Astrocyte (in vitro differentiated cells and primary cell): ENCODE results near the gene ALPI. TPM values are rescaled to one million over a fixed set of nuclear protein-coding genes. Genes with fewer than 3 reads are reported as not detected.

Source experiments
- DNase-seq: peaks from one replicate; pipeline ENCODE4 v3.0.0-alpha.2; 2010; ENCODE audit warnings: low read depth
- FAIRE-seq: peaks from 2 replicates; lab custom pipeline; 2011; peaks lifted over from hg19 to GRCh38; lab: Jason Lieb, UNC
- H2AFZ ChIP-seq: 2 replicates; pipeline ENCODE4 v1.6.0; 2012; ENCODE audit warnings: low read depth, low read length, inconsistent platforms
- H3K27ac ChIP-seq: 2 replicates; pipeline ENCODE4 v1.5.1; 2011; ENCODE audit warnings: low read depth, low read length, inconsistent platforms
- H3K27me3 ChIP-seq: 2 replicates; pipeline ENCODE4 v1.6.0; 2011; ENCODE audit warnings: low read length, inconsistent platforms; ENCODE audit not compliant: insufficient read depth
- H3K36me3 ChIP-seq: 2 replicates; pipeline ENCODE4 v1.5.1; 2011; ENCODE audit warnings: low read length, inconsistent platforms; ENCODE audit not compliant: insufficient read depth
- H3K4me1 ChIP-seq: 2 replicates; pipeline ENCODE4 v1.5.1; 2011; ENCODE audit warnings: low read length, inconsistent platforms; ENCODE audit not compliant: insufficient read depth
- H3K4me2 ChIP-seq: 2 replicates; pipeline ENCODE4 v1.6.0; 2012; ENCODE audit warnings: low read length, inconsistent platforms
- H3K4me3 ChIP-seq: 2 replicates; pipeline ENCODE4 v1.5.1; 2011; ENCODE audit warnings: low read depth, mild to moderate bottlenecking, low read length, inconsistent platforms; ENCODE audit not compliant: insufficient read depth
- H3K79me2 ChIP-seq: 2 replicates; pipeline ENCODE4 v1.6.0; 2012; ENCODE audit warnings: mild to moderate bottlenecking, low read length, inconsistent platforms; ENCODE audit not compliant: insufficient read depth
- H3K9ac ChIP-seq: 2 replicates; pipeline ENCODE4 v1.6.0; 2012; ENCODE audit warnings: mild to moderate bottlenecking, low read length, inconsistent platforms
- H3K9me3 ChIP-seq: 2 replicates; pipeline ENCODE4 v1.5.1; 2012; ENCODE audit warnings: low read depth, mild to moderate bottlenecking, low read length, inconsistent platforms; ENCODE audit not compliant: insufficient read depth
- H4K20me1 ChIP-seq: 2 replicates; pipeline ENCODE4 v1.6.0; 2012; ENCODE audit warnings: low read length, inconsistent platforms; ENCODE audit not compliant: insufficient read depth
- H3K27ac Mint-ChIP-seq: one replicate; pipeline ENCODE4 v1.8.0; 2021; ENCODE audit warnings: mild to moderate bottlenecking, mixed read lengths; ENCODE audit not compliant: unreplicated experiment
- H3K27me3 Mint-ChIP-seq: one replicate; pipeline ENCODE4 v1.8.0; 2021; ENCODE audit warnings: low read depth, mixed read lengths; ENCODE audit not compliant: unreplicated experiment
- H3K36me3 Mint-ChIP-seq: one replicate; pipeline ENCODE4 v1.8.0; 2021; ENCODE audit warnings: low read depth, mixed read lengths; ENCODE audit not compliant: unreplicated experiment
- H3K4me1 Mint-ChIP-seq: one replicate; pipeline ENCODE4 v1.8.0; 2021; ENCODE audit warnings: low read depth, mixed read lengths; ENCODE audit not compliant: unreplicated experiment
- H3K4me3 Mint-ChIP-seq: one replicate; pipeline ENCODE4 v1.8.0; 2021; ENCODE audit warnings: mild to moderate bottlenecking, moderate library complexity, mixed read lengths; ENCODE audit not compliant: unreplicated experiment
- H3K9me3 Mint-ChIP-seq: one replicate; pipeline ENCODE4 v1.8.0; 2021; ENCODE audit warnings: mild to moderate bottlenecking, mixed read lengths; ENCODE audit not compliant: unreplicated experiment
- EZH2 ChIP-seq: IDR thresholded peaks from 2 replicates; pipeline ENCODE4 v1.6.1; 2012; ENCODE audit warnings: mild to moderate bottlenecking, low read length, inconsistent platforms; ENCODE audit not compliant: insufficient read depth
- total RNA-seq: library from RNA; stranded (reverse); gene quantifications from 2 replicates; pipeline ENCODE4 v1.2.1, GENCODE V29; 2021
- TF ChIP-seq, protein P1 (sequence below): IDR thresholded peaks from 2 replicates; pipeline ENCODE4 v1.5.1; 2011; ENCODE audit warnings: low read depth, mild to moderate bottlenecking, inconsistent platforms, low read length, moderate library complexity; ENCODE audit not compliant: insufficient read depth

ALPI gene
- total RNA-seq, 1 donor from 2014 or later, result not detected

DNA sequence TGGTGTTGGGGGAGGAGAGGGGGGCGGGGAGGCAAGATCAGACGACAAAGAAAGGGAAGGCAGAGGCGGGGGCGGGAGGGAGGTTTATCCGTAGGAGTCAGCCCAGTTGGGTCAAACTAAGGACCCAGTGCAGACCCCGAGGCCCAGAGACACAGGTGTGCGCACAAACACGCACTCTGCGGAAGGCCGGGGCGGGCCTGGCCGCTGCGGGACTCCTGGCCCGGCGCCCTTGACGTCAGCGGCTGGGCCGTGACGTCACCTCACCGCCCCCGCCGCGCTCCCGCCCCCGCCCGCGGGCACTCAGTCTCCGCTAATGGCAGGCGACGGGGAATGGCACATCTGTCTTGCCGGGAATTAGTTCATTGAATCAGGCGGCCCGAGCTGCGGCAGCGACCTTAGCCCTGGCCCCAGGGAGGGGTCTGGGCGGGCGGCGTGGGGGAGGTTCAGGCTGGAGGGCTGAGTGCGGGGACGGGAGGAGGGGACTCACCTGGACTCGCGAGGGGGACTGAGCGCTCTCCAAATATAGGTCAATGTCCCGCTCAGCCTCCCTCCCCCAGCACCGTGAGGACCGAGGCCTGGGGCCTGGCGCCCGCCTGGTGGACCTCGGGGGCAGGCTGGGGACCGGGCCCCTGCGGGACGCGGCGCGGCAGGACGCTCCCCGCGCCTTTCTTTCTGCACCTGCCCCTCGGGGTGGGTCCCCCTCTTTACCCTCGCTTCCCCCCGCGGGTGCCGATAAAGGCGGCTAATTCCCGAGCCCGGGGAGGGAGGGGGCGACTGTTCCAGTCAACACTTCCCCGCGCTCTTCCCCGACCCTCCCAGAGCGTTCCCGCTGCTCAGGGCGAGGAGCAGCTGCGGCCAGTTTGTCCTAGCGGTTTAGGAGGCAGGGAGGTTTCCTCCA is 47.2 kb downstream of the ALPI start:
- TF ChIP-seq, protein P1, sequence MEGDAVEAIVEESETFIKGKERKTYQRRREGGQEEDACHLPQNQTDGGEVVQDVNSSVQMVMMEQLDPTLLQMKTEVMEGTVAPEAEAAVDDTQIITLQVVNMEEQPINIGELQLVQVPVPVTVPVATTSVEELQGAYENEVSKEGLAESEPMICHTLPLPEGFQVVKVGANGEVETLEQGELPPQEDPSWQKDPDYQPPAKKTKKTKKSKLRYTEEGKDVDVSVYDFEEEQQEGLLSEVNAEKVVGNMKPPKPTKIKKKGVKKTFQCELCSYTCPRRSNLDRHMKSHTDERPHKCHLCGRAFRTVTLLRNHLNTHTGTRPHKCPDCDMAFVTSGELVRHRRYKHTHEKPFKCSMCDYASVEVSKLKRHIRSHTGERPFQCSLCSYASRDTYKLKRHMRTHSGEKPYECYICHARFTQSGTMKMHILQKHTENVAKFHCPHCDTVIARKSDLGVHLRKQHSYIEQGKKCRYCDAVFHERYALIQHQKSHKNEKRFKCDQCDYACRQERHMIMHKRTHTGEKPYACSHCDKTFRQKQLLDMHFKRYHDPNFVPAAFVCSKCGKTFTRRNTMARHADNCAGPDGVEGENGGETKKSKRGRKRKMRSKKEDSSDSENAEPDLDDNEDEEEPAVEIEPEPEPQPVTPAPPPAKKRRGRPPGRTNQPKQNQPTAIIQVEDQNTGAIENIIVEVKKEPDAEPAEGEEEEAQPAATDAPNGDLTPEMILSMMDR, result no peak
- TF ChIP-seq EZH2, result peak; percentile 96
- Histone ChIP-seq H3K4me3 (no peak overlapping the region), H4K20me1 (peaks cover 6% of the 10 kb centered on the region), H3K79me2 (no peaks in the 10 kb centered on the region), H3K9me3 (no peaks in the 10 kb centered on the region), H2AFZ (peak overlapping the region; percentile 26), H3K4me2 (peak overlapping the region; percentile 59), H3K9ac (no peak overlapping the region), H3K36me3 (no peaks in the 10 kb centered on the region), H3K27ac (no peak overlapping the region), H3K27me3 (peaks cover 47% of the 10 kb centered on the region), H3K4me1 (no peaks in the 10 kb centered on the region)
- Mint-ChIP-seq H3K27ac (no peak overlapping the region), H3K9me3 (no peaks in the 10 kb centered on the region), H3K4me3 (peak overlapping the region; percentile 35), H3K27me3 (peaks cover 70% of the 10 kb centered on the region), H3K4me1 (no peaks in the 10 kb centered on the region), H3K36me3 (peaks cover 2% of the 10 kb centered on the region)
- FAIRE-seq (no peak), DNase-seq (peak; percentile 22)

DNA sequence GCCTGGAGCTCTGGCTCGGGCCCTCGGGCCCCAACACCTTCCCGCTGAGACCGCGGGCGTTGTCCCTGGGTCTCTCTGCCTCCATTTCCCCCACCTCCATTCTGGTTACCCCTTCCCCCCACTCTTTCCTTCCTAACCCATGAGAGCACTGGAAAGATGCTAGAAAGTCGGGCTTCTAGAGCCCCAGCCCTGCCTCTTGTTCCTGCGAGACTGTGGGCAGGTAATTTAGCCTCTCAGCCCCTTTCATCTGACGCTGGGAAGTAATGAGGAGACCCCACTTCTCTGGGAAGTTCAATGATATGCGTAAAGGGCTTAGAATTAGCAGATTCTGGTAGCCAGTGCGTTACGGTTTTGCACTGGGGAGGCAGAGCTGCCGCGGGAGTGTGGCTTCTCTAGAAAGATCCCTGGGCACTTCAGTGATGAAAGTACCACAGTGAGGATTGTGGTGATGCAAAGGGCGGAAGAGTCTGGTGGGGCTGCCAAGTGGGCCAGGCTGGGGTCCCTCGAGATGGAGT is 47.9 kb downstream of the ALPI start:
- Histone ChIP-seq H3K4me3 (no peak overlapping the region), H3K79me2 (no peaks in the 10 kb centered on the region), H3K36me3 (no peaks in the 10 kb centered on the region), H3K27me3 (peaks cover 47% of the 10 kb centered on the region), H3K9me3 (no peaks in the 10 kb centered on the region), H4K20me1 (peaks cover 6% of the 10 kb centered on the region), H3K9ac (no peak overlapping the region), H3K4me2 (no peak overlapping the region), H3K4me1 (no peaks in the 10 kb centered on the region), H2AFZ (no peak overlapping the region), H3K27ac (no peak overlapping the region)
- no peak overlapping the region for H3K27ac Mint-ChIP-seq
- H3K27me3 Mint-ChIP-seq, result peaks cover 70% of the 10 kb centered on the region
- DNase-seq, result no peak
- FAIRE-seq, result no peak
- TF ChIP-seq, protein P1, result no peak
- TF ChIP-seq EZH2, result peak; percentile 86
- H3K4me3 Mint-ChIP-seq, result peak overlapping the region; percentile 34
- no peaks in the 10 kb centered on the region for H3K9me3 Mint-ChIP-seq
- H3K36me3 Mint-ChIP-seq, result peaks cover 2% of the 10 kb centered on the region
- no peaks in the 10 kb centered on the region for H3K4me1 Mint-ChIP-seq
